A673 (cell line): ENCODE data around the gene AUH. TPM values are rescaled to one million over a fixed set of nuclear protein-coding genes. Genes with fewer than 3 reads are reported as not detected.

Experiments used
- BruUV-seq: library from RNA; stranded (reverse); fragments of 400-500 nt; replicated peaks from 2 replicates; lab custom pipeline; 2021; lab: Mats Ljungman, UMichigan
- CTCF ChIA-PET: fragments of 300-600 bp; sonication (Branson Sonifier 250); formaldehyde crosslinking; loops from one replicate; lab custom pipeline; 2022; ENCODE audit warnings: antibody characterized with exemption; lab: Charles Lee
- POLR2A ChIA-PET: fragments of 300-600 bp; sonication (Branson Sonifier 250); formaldehyde crosslinking; loops from one replicate; lab custom pipeline; 2022; ENCODE audit warnings: antibody characterized with exemption; ENCODE audit not compliant: low non-redundant PET; lab: Charles Lee
- DNase-seq: peaks from one replicate; pipeline ENCODE4 v3.0.0-alpha.2; 2015; ENCODE audit warnings: low spot score
- H3K27ac ChIP-seq: fragments of 200-600 bp; sonication (generic); 2 replicates; pipeline ENCODE4 v1.5.1; 2016; ENCODE audit warnings: mixed run types, low read depth, mild to moderate bottlenecking, mixed read lengths, antibody characterized with exemption, low read length; ENCODE audit not compliant: poor library complexity, severe bottlenecking
- H3K27me3 ChIP-seq: fragments of 200-600 bp; sonication (generic); replicated peaks from 2 replicates; pipeline ENCODE4 v1.6.1; 2017; ENCODE audit warnings: mixed run types, low read depth, mild to moderate bottlenecking, mixed read lengths, antibody characterized with exemption, low read length; ENCODE audit not compliant: insufficient read depth, poor library complexity
- H3K36me3 ChIP-seq: fragments of 200-600 bp; sonication (generic); 2 replicates; pipeline ENCODE4 v1.6.1; 2016; ENCODE audit warnings: mixed run types, mild to moderate bottlenecking, mixed read lengths, antibody characterized with exemption, low read length; ENCODE audit not compliant: insufficient read depth, poor library complexity, severe bottlenecking
- H3K4me1 ChIP-seq: fragments of 200-600 bp; sonication (generic); 2 replicates; pipeline ENCODE4 v1.6.1; 2017; ENCODE audit warnings: mixed run types, mild to moderate bottlenecking, mixed read lengths, antibody characterized with exemption, low read length; ENCODE audit not compliant: insufficient read depth, poor library complexity, severe bottlenecking
- H3K4me3 ChIP-seq: fragments of 200-600 bp; sonication (generic); 2 replicates; pipeline ENCODE4 v1.5.1; 2016; ENCODE audit warnings: low read depth, mixed run types, mild to moderate bottlenecking, mixed read lengths, low read length; ENCODE audit not compliant: poor library complexity, severe bottlenecking
- H3K9me3 ChIP-seq: fragments of 200-600 bp; sonication (generic); 2 replicates; pipeline ENCODE4 v1.6.1; 2016; ENCODE audit warnings: mixed run types, low read depth, mild to moderate bottlenecking, mixed read lengths, antibody characterized with exemption, low read length; ENCODE audit not compliant: poor library complexity, severe bottlenecking
- CTCF ChIP-seq: fragments of 300-800, 200-600 bp; sonication (generic); conservative IDR thresholded peaks from 2 replicates; pipeline ENCODE4 v1.5.1; 2017; ENCODE audit warnings: low read depth, mild to moderate bottlenecking, antibody characterized with exemption, low read length, moderate library complexity, mixed read lengths
- EZH2 ChIP-seq: fragments of 200-600 bp; sonication (generic); IDR thresholded peaks from 2 replicates; pipeline ENCODE4 v1.6.1; 2017; ENCODE audit warnings: borderline replicate concordance, low read depth, mild to moderate bottlenecking, mixed read lengths, antibody characterized with exemption, low read length; ENCODE audit not compliant: poor library complexity, severe bottlenecking
- intact Hi-C: fragments of 100-400 bp; cut with micrococcal nuclease; formaldehyde crosslinking; loops from one replicate; pipeline ENCODE4 v1.10.0; 2022; ENCODE audit not compliant: unreplicated experiment
- total RNA-seq: library from RNA; stranded (reverse); gene quantifications from 2 replicates; pipeline ENCODE4 v1.2.3, GENCODE V29; 2021

Gene AUH
- total RNA-seq, 1 experiment from 2014 or later: 12.3 TPM

- CTCF ChIA-PET: no interaction called here
- Histone ChIP-seq H3K27me3 (no peaks in the 10 kb centered on the region), H3K4me1 (no peaks in the 10 kb centered on the region), H3K4me3 (no peak overlapping the region), H3K36me3 (no peaks in the 10 kb centered on the region), H3K9me3 (no peaks in the 10 kb centered on the region), H3K27ac (no peak overlapping the region)
- no peak for DNase-seq
- POLR2A ChIA-PET: no interaction called here
- BruUV-seq: no TSS peak
- TF ChIP-seq CTCF: no peak
- TF ChIP-seq EZH2: no peak
- intact Hi-C loops: no loop called here
These were observed 153.8 kb downstream of the AUH start for GRCh38 chr9:91207729-91208418.

GRCh38 chr9:91207397-91207728, 154.4 kb downstream of the AUH start:
- CTCF ChIA-PET: no interaction called here
- TF ChIP-seq CTCF (no peak), EZH2 (no peak)
- intact Hi-C loops: no loop called here
- Histone ChIP-seq H3K27ac (no peak overlapping the region), H3K27me3 (no peaks in the 10 kb centered on the region), H3K4me1 (no peaks in the 10 kb centered on the region), H3K4me3 (no peak overlapping the region), H3K36me3 (no peaks in the 10 kb centered on the region), H3K9me3 (no peaks in the 10 kb centered on the region)
- POLR2A ChIA-PET: no interaction called here
- no TSS peak for BruUV-seq
- no peak for DNase-seq

- ChIA-PET POLR2A (no interaction called here), CTCF (no interaction called here)
- intact Hi-C loops: no loop called here
- Histone ChIP-seq H3K27me3 (no peaks in the 10 kb centered on the region), H3K36me3 (no peaks in the 10 kb centered on the region), H3K9me3 (peaks cover 5% of the 10 kb centered on the region), H3K27ac (no peak overlapping the region), H3K4me3 (no peak overlapping the region), H3K4me1 (no peaks in the 10 kb centered on the region)
- DNase-seq: no peak
- BruUV-seq: no TSS peak
- TF ChIP-seq EZH2 (no peak), CTCF (no peak)
These were observed 154.9 kb downstream of the AUH start for GRCh38 chr9:91206806-91207205.
